HFFc6 (cell line): ENCODE data around the gene EXOC4. TPM values are rescaled to one million over a fixed set of nuclear protein-coding genes. Genes with fewer than 3 reads are reported as not detected.

Source experiments
- DNase-seq: peaks from one replicate; pipeline ENCODE4 v3.0.0-alpha.2; 2018
- H3K27ac Mint-ChIP-seq: 2 replicates; pipeline ENCODE4 v1.8.0; 2020; ENCODE audit warnings: mild to moderate bottlenecking, mixed read lengths
- H3K27me3 Mint-ChIP-seq: 2 replicates; pipeline ENCODE4 v1.8.0; 2021; ENCODE audit warnings: mild to moderate bottlenecking, moderate library complexity, mixed read lengths; ENCODE audit not compliant: insufficient read depth
- H3K36me3 Mint-ChIP-seq: 2 replicates; pipeline ENCODE4 v1.8.0; 2021; ENCODE audit warnings: low read depth, mixed read lengths
- H3K4me1 Mint-ChIP-seq: 2 replicates; pipeline ENCODE4 v1.8.0; 2020; ENCODE audit warnings: low read depth, mixed read lengths
- H3K4me3 Mint-ChIP-seq: 2 replicates; pipeline ENCODE4 v1.8.0; 2020; ENCODE audit warnings: mild to moderate bottlenecking, moderate library complexity, mixed read lengths
- H3K9me3 Mint-ChIP-seq: 2 replicates; pipeline ENCODE4 v1.8.0; 2020; ENCODE audit warnings: mild to moderate bottlenecking, mixed read lengths
- CTCF ChIP-seq: fragments of 200-600 bp; sonication (generic); IDR thresholded peaks from 2 replicates; pipeline ENCODE4 v1.5.0; 2021; ENCODE audit warnings: antibody characterized with exemption, mild to moderate bottlenecking
- total RNA-seq, 6 experiments: library from RNA; stranded (reverse); fragmentation: NEBNext Ultra II Directional; extraction: Animal tissue kit (Norgen Biotek cat#: 25700); gene quantifications; 2 replicates in 1 of 6; 3 replicates in 5 of 6; pipeline ENCODE4 v1.2.3, GENCODE V29; 2021

Gene EXOC4
- total RNA-seq, 6 experiments from 2014 or later, result 57.6 to 67.6 (median 61.4) TPM

- Mint-ChIP-seq H3K4me3 (no peak overlapping the region), H3K9me3 (peaks cover 15% of the 10 kb centered on the region), H3K27ac (no peak overlapping the region), H3K4me1 (peaks cover 22% of the 10 kb centered on the region), H3K27me3 (no peaks in the 10 kb centered on the region; the same call in none of the 2 replicates), H3K36me3 (peaks cover 10% of the 10 kb centered on the region)
- TF ChIP-seq CTCF, result no peak
- DNase-seq, result no peak
Observed at GRCh38 chr7:134085311-134085710, 832.4 kb downstream of the EXOC4 start.

- H3K4me1 Mint-ChIP-seq, result peaks cover 22% of the 10 kb centered on the region
- TF ChIP-seq CTCF, result no peak
- peaks cover 22% of the 10 kb centered on the region for H3K9me3 Mint-ChIP-seq
- H3K27me3 Mint-ChIP-seq, result no peaks in the 10 kb centered on the region; the same call in none of the 2 replicates
- no peak for DNase-seq
- H3K36me3 Mint-ChIP-seq, result peaks cover 10% of the 10 kb centered on the region
- no peak overlapping the region for H3K27ac Mint-ChIP-seq
- H3K4me3 Mint-ChIP-seq, result no peak overlapping the region
Observed at GRCh38 chr7:134086998-134087735, 834.3 kb downstream of the EXOC4 start.

GRCh38 chr7:134088199-134088598 lies 835.3 kb downstream of the EXOC4 start:
- H3K9me3 Mint-ChIP-seq, result peaks cover 22% of the 10 kb centered on the region
- no peak for DNase-seq
- TF ChIP-seq CTCF, result no peak
- H3K4me1 Mint-ChIP-seq, result peaks cover 18% of the 10 kb centered on the region
- H3K27me3 Mint-ChIP-seq, result no peaks in the 10 kb centered on the region; the same call in 1 of the 2 replicates
- peaks cover 10% of the 10 kb centered on the region for H3K36me3 Mint-ChIP-seq
- no peak overlapping the region for H3K4me3 Mint-ChIP-seq
- no peak overlapping the region for H3K27ac Mint-ChIP-seq

- H3K4me1 Mint-ChIP-seq, result peaks cover 5% of the 10 kb centered on the region
- H3K27me3 Mint-ChIP-seq, result no peaks in the 10 kb centered on the region; the same call in 1 of the 2 replicates
- DNase-seq, result no peak
- no peak for TF ChIP-seq CTCF
- peaks cover 10% of the 10 kb centered on the region for H3K36me3 Mint-ChIP-seq
- H3K27ac Mint-ChIP-seq, result no peak overlapping the region
- H3K9me3 Mint-ChIP-seq, result peaks cover 31% of the 10 kb centered on the region
- H3K4me3 Mint-ChIP-seq, result no peak overlapping the region
Observed at GRCh38 chr7:134089446-134089845, 836.6 kb downstream of the EXOC4 start.

GRCh38 chr7:134098072-134098471 lies 845.2 kb downstream of the EXOC4 start:
- no peaks in the 10 kb centered on the region; the same call in 1 of the 2 replicates for H3K36me3 Mint-ChIP-seq
- peaks cover 11% of the 10 kb centered on the region for H3K27me3 Mint-ChIP-seq
- H3K4me3 Mint-ChIP-seq, result no peak overlapping the region
- H3K4me1 Mint-ChIP-seq, result no peaks in the 10 kb centered on the region
- H3K9me3 Mint-ChIP-seq, result peaks cover 15% of the 10 kb centered on the region; the same call in 1 of the 2 replicates
- no peak for TF ChIP-seq CTCF
- no peak overlapping the region for H3K27ac Mint-ChIP-seq
- no peak for DNase-seq
